Small intestine (tissue), 7 donors: ENCODE data around the gene TENT5A. TPM values are rescaled to one million over a fixed set of nuclear protein-coding genes. Genes with fewer than 3 reads are reported as not detected.
"Not testable (repeated sequence)": the region's sequence is repeated elsewhere in the genome, so short reads cannot be mapped to it uniquely, and the experiment has no call there.

ENCODE experiments used
- DNase-seq, 2 donors: peaks; one replicate each; pipeline versions ENCODE4 v3.0.0 to v3.0.0-alpha.2; 2013
- FAIRE-seq: peaks from 2 replicates; lab custom pipeline; 2012; peaks lifted over from hg19 to GRCh38; lab: Jason Lieb, UNC
- H3K27ac ChIP-seq, 3 donors: one replicate each; pipeline ENCODE4 v1.5.1; 2013; ENCODE audit warnings: low read length in 2 of 3, mild to moderate bottlenecking in 2 of 3, control low read depth in 1 of 3, inconsistent platforms in 1 of 3, low read depth in 1 of 3, moderate library complexity in 1 of 3
- H3K27me3 ChIP-seq, 3 donors: one replicate each; pipeline ENCODE4 v1.6.1; 2013; ENCODE audit warnings: low read length in 3 of 3, inconsistent platforms in 1 of 3; ENCODE audit not compliant: control insufficient read depth in 3 of 3, insufficient read depth in 3 of 3
- H3K36me3 ChIP-seq, 3 donors: one replicate each; pipeline ENCODE4 v1.6.1; 2013; ENCODE audit warnings: low read length in 3 of 3, inconsistent platforms in 1 of 3, low read depth in 1 of 3, mild to moderate bottlenecking in 1 of 3, moderate library complexity in 1 of 3; ENCODE audit not compliant: control insufficient read depth in 3 of 3, insufficient read depth in 2 of 3
- H3K4me1 ChIP-seq, 3 donors: one replicate each; pipeline ENCODE4 v1.6.1; 2013; ENCODE audit warnings: low read length in 2 of 3, inconsistent platforms in 1 of 3, low read depth in 1 of 3, mild to moderate bottlenecking in 1 of 3, moderate library complexity in 1 of 3; ENCODE audit not compliant: control insufficient read depth in 3 of 3, insufficient read depth in 2 of 3
- H3K4me3 ChIP-seq, 3 donors: one replicate each; pipeline ENCODE4 v1.5.1; 2013; ENCODE audit warnings: low read length in 3 of 3, control low read depth in 1 of 3, inconsistent platforms in 1 of 3, low read depth in 1 of 3, mild to moderate bottlenecking in 1 of 3, moderate library complexity in 1 of 3
- H3K9me3 ChIP-seq, 2 donors: one replicate each; pipeline ENCODE4 v1.6.1; 2013; ENCODE audit warnings: low read depth in 1 of 2, low read length in 1 of 2; ENCODE audit not compliant: control insufficient read depth in 2 of 2, insufficient read depth in 1 of 2
- WGBS, 3 donors: extraction: QIAGEN DNeasy Blood & Tissue Kit; methylation state at CpG; one replicate each; pipeline ENCODE4 v1.1.7; 2013; 5-methylcytosine and 5-hydroxymethylcytosine counted together
- polyA plus RNA-seq, 4 donors: library from polyadenylated mRNA; stranded (reverse) in 3 of 4; unstranded in 1 of 4; fragments of 200-250 nt in 3 of 4; fragments of 120-200 nt in 1 of 4; gene quantifications; one replicate each; pipeline versions ENCODE4 v1.2.1 to v1.2.3, GENCODE V29; 2013
- donor health status: healthy with polysubstance abuse.
- donor health status: control.
- donor health status: control.
- donor health status: Bipolar disorder and iron deficiency.
- donor health status: healthy.

TENT5A gene
- polyA plus RNA-seq, 4 donors: 6.0 to 34.2 (median 19.1) TPM

GRCh38 chr6:81743649-81744048 lies 8.8 kb downstream of the TENT5A start:
- FAIRE-seq (no peak), DNase-seq (no peak)
- peaks cover 0 to 5% (median 0%) of the 10 kb centered on the region in 3 donors for H3K4me1 ChIP-seq
- H3K4me3 ChIP-seq: no peak overlapping the region
- H3K27me3 ChIP-seq: no peaks in the 10 kb centered on the region
- H3K36me3 ChIP-seq: peaks cover 0 to 5% (median 5%) of the 10 kb centered on the region in 3 donors
- H3K9me3 ChIP-seq: no peaks in the 10 kb centered on the region
- 69 to 79% (median 79%) methylated on average over 1 of the region's 1 CpG for WGBS, 3 donors
- H3K27ac ChIP-seq: no peak overlapping the region

GRCh38 chr6:81741689-81742088 lies 10.8 kb downstream of the TENT5A start:
- Histone ChIP-seq H3K27me3 (no peaks in the 10 kb centered on the region), H3K27ac (no peak overlapping the region), H3K4me3 (no peak overlapping the region), H3K4me1 (no peaks in the 10 kb centered on the region), H3K36me3 (peaks cover 0 to 5% (median 3%) of the 10 kb centered on the region in 3 donors), H3K9me3 (no peaks in the 10 kb centered on the region)
- no peak for DNase-seq
- WGBS, 3 donors: 79 to 81% (median 80%) methylated on average over 2 of the region's 2 CpGs
- no peak for FAIRE-seq

- H3K4me3 ChIP-seq, H3K27me3 ChIP-seq, H3K9me3 ChIP-seq, DNase-seq, H3K27ac ChIP-seq, H3K4me1 ChIP-seq, H3K36me3 ChIP-seq: not testable (repeated sequence)
- peak; percentile 100 for FAIRE-seq
These were observed 11.9 kb downstream of the TENT5A start for GRCh38 chr6:81740591-81740990.

- 92 to 95% (median 94%) methylated on average over 6 of the region's 6 CpGs for WGBS, 3 donors
- H3K4me3 ChIP-seq: no peak overlapping the region
- H3K27me3 ChIP-seq: no peaks in the 10 kb centered on the region
- H3K4me1 ChIP-seq: no peaks in the 10 kb centered on the region
- FAIRE-seq (no peak), DNase-seq (no peak)
- H3K36me3 ChIP-seq: no peaks in the 10 kb centered on the region
- no peak overlapping the region for H3K27ac ChIP-seq
- H3K9me3 ChIP-seq: peaks cover 0 to 5% of the 10 kb centered on the region in 2 donors
These were observed 13.0 kb downstream of the TENT5A start for GRCh38 chr6:81739230-81740195.

- Histone ChIP-seq H3K27me3 (no peaks in the 10 kb centered on the region), H3K27ac (no peak overlapping the region), H3K9me3 (peaks cover 0 to 5% of the 10 kb centered on the region in 2 donors), H3K36me3 (no peaks in the 10 kb centered on the region), H3K4me3 (no peak overlapping the region), H3K4me1 (no peaks in the 10 kb centered on the region)
- no peak for FAIRE-seq
- DNase-seq: no peak
These were observed 16.1 kb downstream of the TENT5A start for GRCh38 chr6:81736428-81736827.

GRCh38 chr6:81735756-81736380 lies 16.6 kb downstream of the TENT5A start:
- Histone ChIP-seq H3K4me1 (no peaks in the 10 kb centered on the region), H3K9me3 (peaks cover 0 to 5% of the 10 kb centered on the region in 2 donors), H3K27me3 (no peaks in the 10 kb centered on the region), H3K27ac (no peak overlapping the region), H3K4me3 (no peak overlapping the region), H3K36me3 (no peaks in the 10 kb centered on the region)
- FAIRE-seq: no peak
- DNase-seq: no peak
- 73 to 83% (median 75%) methylated on average over 1 of the region's 1 CpG for WGBS, 3 donors

- no peak overlapping the region for H3K4me3 ChIP-seq
- 94 to 97% (median 95%) methylated on average over 2 of the region's 2 CpGs for WGBS, 3 donors
- H3K36me3 ChIP-seq: no peaks in the 10 kb centered on the region
- FAIRE-seq (no peak), DNase-seq (no peak)
- no peaks in the 10 kb centered on the region for H3K27me3 ChIP-seq
- H3K27ac ChIP-seq: no peak overlapping the region
- H3K4me1 ChIP-seq: no peaks in the 10 kb centered on the region
- H3K9me3 ChIP-seq: peaks cover 0 to 5% of the 10 kb centered on the region in 2 donors
These were observed 17.9 kb downstream of the TENT5A start for GRCh38 chr6:81734500-81735150.

- WGBS, 3 donors: 78 to 86% (median 86%) methylated on average over 2 of the region's 2 CpGs
- Histone ChIP-seq H3K4me3 (no peak overlapping the region), H3K9me3 (peaks cover 0 to 5% of the 10 kb centered on the region in 2 donors), H3K36me3 (no peaks in the 10 kb centered on the region), H3K27ac (no peak overlapping the region), H3K27me3 (no peaks in the 10 kb centered on the region), H3K4me1 (no peaks in the 10 kb centered on the region)
- FAIRE-seq (no peak), DNase-seq (peak in 1 of 2 donors; percentile 19)
These were observed 18.4 kb downstream of the TENT5A start for GRCh38 chr6:81734081-81734480.
